ENCODE measurements around the gene EBF4.

EBF4 gene

GRCh38 chr20:2692036-2692885 lies at the start of gene EBF4:
EBF4 (plus strand) TSS chr20:2692780; CDS start chr20:2693646, 866 bp downstream.
- no peak for DNase-seq

GRCh38 chr20:2643708-2644107 lies 48.9 kb upstream of the EBF4 start:
- no peak for DNase-seq

GRCh38 chr20:2651772-2652723 lies 40.5 kb upstream of the EBF4 start, which contains the start of gene NOP56:
NOP56 (plus strand) TSS chr20:2652632; CDS start chr20:2652661, 29 bp downstream.
- peak; percentile 60 for DNase-seq

GRCh38 chr20:2652724-2653555 lies 39.6 kb upstream of the EBF4 start:
- DNase-seq, result no peak

- DNase-seq, result no peak
Measured at GRCh38 chr20:2653556-2654383, 38.8 kb upstream of the EBF4 start.

- no peak for DNase-seq
Measured at GRCh38 chr20:2654384-2654822, 38.2 kb upstream of the EBF4 start.

- DNase-seq, result no peak
Measured at GRCh38 chr20:2654831-2655230, 37.7 kb upstream of the EBF4 start.

GRCh38 chr20:2655331-2656116 lies 37.1 kb upstream of the EBF4 start:
- DNase-seq, result no peak

- no peak for DNase-seq
Measured at GRCh38 chr20:2656471-2657117, 36.0 kb upstream of the EBF4 start.

- no peak for DNase-seq
Measured at GRCh38 chr20:2657241-2657640, 35.3 kb upstream of the EBF4 start.

GRCh38 chr20:2657674-2658073 lies 34.9 kb upstream of the EBF4 start:
- DNase-seq, result no peak

- DNase-seq, result no peak
Measured at GRCh38 chr20:2658414-2659354, 33.9 kb upstream of the EBF4 start.

- no peak for DNase-seq
Measured at GRCh38 chr20:2659547-2659946, 33.0 kb upstream of the EBF4 start.

- DNase-seq, result no peak
Measured at GRCh38 chr20:2663364-2663886, 29.2 kb upstream of the EBF4 start.

GRCh38 chr20:2663887-2664719 lies 28.5 kb upstream of the EBF4 start, which contains the start of gene IDH3B:
IDH3B (minus strand) TSS chr20:2664216; CDS start chr20:2664188, 28 bp downstream.
- DNase-seq, result peak; percentile 86

GRCh38 chr20:2671977-2672376 lies 20.6 kb upstream of the EBF4 start:
- no peak for DNase-seq

- DNase-seq, result no peak
Measured at GRCh38 chr20:2672446-2672845, 20.1 kb upstream of the EBF4 start.

GRCh38 chr20:2673453-2673852 lies 19.1 kb upstream of the EBF4 start:
- no peak for DNase-seq
